ENCODE measurements around the gene LOXL4.

The LOXL4 gene

GRCh38 chr10:98294270-98294627 is 26.3 kb upstream of the LOXL4 start:
- DNase-seq (ENCODE audit: low spot score), result no peak

- no peak for DNase-seq (ENCODE audit: low spot score)
Observed at GRCh38 chr10:98293550-98294269, 25.7 kb upstream of the LOXL4 start.

GRCh38 chr10:98292971-98293370 is 25.0 kb upstream of the LOXL4 start:
- DNase-seq (ENCODE audit: low spot score), result no peak

- no peak for DNase-seq (ENCODE audit: low spot score)
Observed at GRCh38 chr10:98289802-98290209, 21.8 kb upstream of the LOXL4 start.

DNA sequence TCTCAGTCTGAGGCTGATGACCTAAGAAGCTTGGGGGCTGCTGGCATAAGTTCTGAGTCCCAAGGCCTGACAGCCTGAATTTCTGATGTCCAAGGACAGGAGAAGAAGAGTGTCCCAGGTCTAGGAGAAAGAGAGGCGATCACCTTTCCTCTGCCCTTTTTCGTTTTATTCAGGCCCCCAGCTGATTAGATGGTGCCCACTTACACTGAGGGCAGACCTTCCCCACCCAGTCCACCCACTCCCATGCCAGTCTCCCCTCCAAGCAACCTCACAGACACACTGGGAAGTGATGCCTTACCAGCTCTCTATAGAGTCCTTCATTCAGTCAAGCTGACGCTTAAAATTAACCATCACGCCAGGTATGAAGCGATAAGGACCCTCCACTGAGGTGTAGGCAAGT is 19.3 kb upstream of the LOXL4 start:
- no peak for DNase-seq (ENCODE audit: low spot score)

DNA sequence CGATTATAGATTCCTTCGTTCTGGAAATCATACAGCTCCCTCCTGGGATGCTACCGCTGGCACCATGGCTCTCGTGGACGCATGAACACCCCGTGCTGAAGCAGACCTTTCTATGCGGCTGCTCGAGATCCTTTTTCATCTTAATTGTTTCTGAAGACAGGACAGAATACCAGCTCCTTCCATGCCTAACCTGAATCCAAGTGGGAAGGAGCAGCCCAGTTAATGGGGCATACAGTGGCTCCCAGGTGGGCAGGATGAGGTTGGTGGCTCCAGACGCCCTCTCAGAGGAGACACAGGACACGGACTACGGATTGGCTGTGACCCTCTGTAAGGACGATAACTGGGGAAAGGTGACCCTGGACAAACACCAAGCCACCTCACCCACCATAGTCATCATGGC is 18.4 kb upstream of the LOXL4 start:
- no peak for DNase-seq (ENCODE audit: low spot score)

DNA sequence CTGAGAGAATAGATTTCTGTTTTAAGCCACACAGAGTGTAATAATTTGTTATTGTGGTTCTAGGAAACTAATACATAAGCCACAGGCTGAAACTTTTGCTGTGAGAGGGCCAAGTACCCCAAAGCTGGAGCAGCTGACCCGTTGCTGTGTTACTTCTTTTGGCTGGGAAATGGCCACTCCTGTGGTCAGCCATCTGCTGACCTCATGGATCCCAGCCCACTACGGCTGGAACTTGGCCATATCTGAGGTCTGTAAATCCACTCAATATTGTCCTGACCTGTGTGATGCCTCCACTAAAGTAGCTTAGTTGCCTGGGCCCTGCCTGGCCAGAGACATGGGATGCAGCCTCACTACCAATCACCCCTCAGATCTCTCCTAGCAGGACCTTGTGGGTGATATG is 17.4 kb upstream of the LOXL4 start:
- DNase-seq (ENCODE audit: low spot score), result no peak

DNA sequence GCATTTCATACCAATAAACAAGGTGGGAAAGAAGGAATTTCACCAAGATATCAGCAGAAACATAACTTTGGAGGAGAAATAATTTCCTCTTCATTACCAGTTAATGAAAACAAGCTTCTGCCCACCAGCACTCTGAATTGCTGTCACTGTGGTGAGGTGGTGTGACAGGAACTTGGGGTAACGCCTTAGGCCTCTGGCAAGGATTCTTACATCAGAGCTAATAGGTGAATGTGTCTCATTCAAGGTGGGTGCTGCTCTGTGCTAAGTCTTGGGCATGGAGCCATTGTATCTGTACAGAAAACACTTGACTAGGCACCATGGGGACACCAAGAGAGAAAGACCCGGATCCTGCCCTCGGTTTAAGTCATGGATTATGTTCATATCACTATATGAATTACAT is 8.3 kb upstream of the LOXL4 start:
- DNase-seq (ENCODE audit: low spot score), result no peak

- DNase-seq (ENCODE audit: low spot score), result no peak
Observed at GRCh38 chr10:98274562-98274961, 6.6 kb upstream of the LOXL4 start.

GRCh38 chr10:98273057-98273850 is 5.3 kb upstream of the LOXL4 start:
- DNase-seq (ENCODE audit: low spot score), result no peak

GRCh38 chr10:98272656-98273055 is 4.7 kb upstream of the LOXL4 start:
- no peak for DNase-seq (ENCODE audit: low spot score)

DNA sequence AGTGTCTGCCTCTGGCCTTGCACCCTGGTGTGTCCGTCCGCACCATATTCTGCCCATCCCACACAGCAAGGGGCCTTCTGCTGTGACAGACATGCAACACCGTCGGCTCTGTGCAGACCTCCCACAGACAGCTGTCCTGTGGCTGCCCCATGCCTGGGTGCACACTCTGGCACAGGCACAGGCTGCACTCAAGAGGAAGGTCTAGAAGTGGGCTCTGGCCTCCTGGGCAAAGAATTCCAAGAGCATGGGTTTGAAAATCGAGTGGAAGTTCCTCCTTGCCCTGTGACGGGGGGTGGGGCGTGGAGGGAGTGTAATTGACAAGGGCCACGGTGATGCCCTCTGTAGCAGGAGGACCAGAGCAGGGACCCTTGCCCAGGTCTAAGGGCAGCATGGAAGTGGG is 4.3 kb upstream of the LOXL4 start:
- DNase-seq (ENCODE audit: low spot score), result no peak

DNA sequence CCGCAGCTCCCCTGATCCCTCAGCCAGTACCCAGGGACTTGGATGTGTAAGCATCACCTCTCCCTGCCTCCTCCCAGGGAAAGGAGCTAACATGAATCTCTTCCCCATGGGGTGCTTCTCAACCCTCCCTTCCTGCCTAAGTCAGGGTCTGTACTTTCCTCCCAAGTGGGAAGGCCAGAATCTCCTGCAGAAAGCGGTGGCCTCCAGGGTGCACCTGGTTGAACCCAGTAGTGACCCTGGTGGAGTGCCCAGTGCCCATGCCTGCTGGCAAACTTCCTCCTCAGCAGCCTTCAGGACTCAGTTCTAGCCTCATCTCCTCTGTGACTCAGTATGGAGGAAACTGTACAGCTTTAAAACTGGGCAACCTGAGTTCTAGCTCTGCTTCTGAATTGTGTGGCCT is 2.8 kb upstream of the LOXL4 start:
- DNase-seq (ENCODE audit: low spot score), result no peak

DNA sequence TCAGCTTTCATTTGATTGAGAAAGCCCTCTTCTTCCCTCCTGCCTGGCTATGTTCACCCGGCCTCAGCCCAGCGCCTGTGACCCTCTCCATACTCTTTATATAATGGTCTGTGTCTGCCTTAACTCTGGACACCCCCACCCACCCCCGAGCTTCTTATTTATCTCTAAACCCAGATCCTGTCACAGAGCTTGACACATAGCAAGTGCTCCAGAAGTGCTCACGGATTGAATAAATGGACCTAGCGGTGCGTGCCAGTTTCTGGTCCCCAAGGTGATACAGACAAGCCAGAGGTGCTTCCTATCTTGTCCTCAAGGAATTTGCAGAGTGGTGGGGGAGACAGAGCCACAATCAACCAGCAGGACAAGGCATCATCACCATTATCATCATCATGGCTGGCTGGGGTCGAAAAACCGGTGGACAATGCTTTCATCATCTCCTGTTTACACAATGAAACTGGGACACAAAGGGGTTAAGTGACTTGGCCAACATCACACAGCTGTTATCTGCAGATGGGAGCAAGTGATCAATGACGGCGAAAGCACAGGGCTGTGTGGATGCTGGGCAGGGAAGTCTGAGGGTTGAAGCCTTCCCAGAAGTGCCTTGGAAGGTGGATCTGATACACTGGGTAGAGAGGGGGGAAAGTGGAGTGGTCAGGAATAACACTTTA is 2.2 kb upstream of the LOXL4 start:
- DNase-seq (ENCODE audit: low spot score), result no peak

DNA sequence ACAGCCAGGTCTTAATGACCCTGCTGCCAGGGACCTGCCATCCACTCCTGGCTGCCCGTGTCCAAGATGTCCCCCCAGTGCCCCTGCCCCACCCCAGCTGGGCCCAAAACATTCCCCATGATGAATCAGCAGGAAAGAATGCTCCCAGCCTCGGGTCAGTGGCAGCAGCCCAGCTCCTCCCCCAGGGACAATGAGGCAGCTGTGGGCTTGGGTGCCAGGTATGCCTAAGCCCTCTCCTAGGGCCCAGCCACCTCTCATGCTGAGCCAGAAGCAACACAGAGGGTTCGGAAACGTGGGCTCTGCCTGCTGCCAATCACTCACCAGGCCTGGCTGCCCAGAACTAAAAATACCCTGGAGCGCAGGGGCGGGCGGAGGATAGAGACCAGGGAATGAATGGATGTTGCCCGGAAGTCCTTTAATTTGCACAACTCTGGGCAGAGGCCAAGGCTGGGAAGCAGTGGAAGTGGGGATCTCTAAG is 1.5 kb upstream of the LOXL4 start:
- DNase-seq (ENCODE audit: low spot score), result peak; percentile 51

DNA sequence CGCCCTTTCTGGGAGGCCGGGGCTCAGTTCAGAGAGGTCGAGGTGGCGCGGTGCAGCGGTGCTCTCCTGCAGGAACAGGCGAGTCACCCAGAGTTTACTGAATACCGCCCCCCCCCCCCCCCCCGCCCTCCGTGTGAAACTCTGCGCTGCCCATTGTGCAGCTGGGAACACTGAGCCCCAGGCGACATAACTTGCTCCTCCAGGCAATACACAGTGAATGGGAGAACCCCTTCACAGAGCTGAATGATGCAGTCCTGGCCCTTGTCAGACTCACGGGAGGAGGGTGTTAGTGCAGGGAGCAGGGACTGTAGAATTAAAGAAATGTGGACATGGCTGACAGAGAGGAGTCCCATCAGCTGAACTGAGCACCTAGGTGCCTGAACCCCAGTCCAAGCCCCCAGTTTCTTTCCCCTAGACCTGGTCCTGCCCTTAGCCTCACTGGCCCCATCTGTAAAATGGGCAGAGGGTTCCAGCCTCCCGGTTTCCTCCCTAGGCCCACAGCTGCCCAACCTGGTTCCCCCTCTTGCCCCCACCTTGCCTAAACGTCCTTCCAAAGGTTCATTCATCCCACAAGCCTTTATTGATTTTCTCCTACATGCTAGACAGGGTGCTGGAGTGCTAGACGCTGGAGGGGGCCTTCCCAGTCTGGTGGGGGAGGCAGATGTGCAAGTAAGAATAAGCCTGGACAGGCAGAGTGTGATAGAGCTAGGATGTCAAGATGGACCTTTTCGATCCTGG is 869 bp upstream of the LOXL4 start:
- no peak for DNase-seq (ENCODE audit: low spot score)

DNA sequence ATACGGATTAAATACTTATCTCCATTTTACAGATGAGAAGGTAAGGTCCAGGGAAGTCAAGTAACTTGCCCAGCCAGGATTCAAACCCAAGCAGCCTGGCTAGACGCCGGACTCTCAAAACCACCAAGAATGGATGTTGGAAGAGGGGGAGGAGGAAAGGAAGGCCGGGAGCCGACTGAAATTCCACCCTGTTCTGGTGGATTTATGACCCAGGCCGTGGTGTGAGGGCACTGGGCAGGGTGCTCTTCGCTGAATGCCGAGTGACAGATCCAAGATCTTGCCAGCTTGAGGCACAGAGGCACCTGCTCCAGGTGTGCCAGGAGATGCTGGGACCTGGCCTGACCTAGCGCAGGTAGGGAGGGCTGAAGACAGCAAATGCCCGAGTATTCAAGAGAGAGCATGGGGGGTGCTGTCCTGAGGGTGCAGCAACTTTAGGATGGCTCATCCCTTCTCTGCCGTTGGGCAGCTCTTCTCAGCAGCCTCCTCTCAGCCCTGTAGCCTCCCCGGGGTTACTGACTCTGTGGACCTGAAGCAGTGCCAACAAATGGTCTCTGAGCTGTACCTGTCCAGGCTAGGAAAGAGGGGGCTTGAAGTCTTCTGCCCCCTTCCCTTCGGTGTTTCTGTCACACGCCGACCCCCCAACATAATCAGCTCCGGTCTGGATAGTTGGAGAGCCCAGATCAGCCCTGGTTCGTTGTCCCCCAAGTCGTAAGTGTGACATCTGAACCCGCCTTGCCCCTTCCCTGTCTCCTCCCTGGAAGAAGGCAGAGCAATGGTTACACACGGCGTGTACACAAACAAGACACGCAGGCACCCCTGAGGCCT is 713 bp downstream of the LOXL4 start:
- DNase-seq (ENCODE audit: low spot score), result no peak

GRCh38 chr10:98266647-98267046 is 1.3 kb downstream of the LOXL4 start:
- no peak for DNase-seq (ENCODE audit: low spot score)

DNA sequence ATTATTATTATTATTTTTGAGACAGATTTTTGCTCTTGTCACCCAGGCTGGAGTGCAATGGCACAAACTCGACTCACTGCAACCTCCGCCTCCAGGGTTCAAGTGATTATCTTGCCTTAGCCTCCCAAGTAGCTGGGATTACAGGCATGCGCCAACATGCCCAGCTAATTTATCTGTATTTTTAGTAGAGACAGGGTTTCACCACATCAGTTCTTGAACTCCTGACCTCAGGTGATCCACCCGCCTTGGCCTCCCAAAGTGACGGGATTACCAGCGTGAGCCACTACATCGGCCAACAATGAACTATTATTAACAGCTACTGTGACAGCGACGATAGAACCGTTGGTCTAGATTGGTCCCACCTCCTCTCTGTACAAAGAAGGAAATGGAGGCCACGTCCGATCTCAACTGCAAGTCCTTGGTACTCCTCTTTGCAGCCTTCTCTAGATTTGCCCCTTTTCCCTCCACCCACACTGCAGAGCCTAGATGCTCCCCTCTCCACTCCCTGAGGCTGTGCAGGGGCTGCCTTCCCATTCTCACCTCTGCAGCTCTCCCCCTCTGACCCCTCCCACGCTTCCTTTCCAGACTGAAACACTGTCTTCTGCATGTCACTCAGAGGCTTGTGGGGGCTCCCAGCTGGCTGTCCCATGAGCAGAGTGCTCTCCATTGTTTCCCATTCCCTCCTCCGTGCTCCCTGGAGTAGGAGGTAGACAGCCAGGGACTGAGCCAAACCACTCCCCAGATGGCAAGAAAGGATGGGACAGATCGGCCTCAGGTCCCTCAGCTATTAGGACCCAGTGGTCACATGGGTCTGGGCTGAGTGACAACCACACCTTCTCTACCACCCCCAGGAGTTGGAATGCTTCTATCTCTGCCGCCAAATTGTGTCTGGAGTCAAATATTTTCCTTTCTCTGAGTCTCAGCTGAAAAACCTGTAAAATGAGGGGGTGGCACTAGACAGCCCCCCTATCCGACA is 2.3 kb downstream of the LOXL4 start:
- no peak for DNase-seq (ENCODE audit: low spot score)

DNA sequence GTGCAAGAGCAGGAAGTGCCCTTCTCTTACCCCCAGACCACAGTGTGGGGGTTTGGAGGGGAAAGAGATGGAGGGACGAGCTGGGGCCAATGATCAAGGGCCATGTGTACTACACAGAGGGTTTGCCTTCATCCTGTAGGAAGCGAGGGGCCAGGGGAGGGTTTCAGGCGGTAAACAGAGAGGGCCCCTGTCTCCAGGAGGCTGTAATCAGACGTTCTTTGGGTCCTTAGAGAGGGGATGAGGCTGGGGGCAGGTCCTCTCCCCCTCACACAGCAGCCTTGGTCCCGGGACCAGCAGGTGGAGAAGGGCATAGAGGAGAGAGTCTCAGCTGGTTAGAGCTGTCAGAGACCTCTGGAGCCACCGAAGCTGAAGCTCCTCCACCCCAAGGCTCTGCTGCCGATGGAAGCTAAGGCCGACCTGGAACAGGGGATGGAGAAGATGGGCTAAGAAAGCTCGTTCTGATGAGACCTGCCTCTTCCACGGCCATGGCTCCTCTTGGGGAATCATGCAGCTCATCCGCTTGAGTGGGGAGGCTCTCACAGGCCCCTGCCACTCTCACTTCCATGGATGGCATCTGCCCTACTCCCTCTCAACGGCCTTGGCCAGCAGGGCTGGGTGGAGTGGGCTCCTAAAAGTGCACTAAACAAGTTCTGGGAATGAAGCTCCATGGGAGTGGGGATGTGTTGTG is 3.5 kb downstream of the LOXL4 start:
- DNase-seq (ENCODE audit: low spot score), result no peak

Measured in kidney capillary endothelial cell (primary cell).